Activated CD8-positive, alpha-beta memory T cell treated with anti-CD3 and anti-CD28 coated beads, Interleukin-2, amount 50 U/mL, for 1 hour (primary cell): Measurements from ENCODE around the gene LRG1.
"Not testable (repeated sequence)": the region's sequence is repeated elsewhere in the genome, so short reads cannot be mapped to it uniquely, and the experiment has no call there.

Source experiments
- DNase-seq: peaks from one replicate; pipeline ENCODE4 v3.0.0-alpha.2; 2020; ENCODE audit errors: extremely low read depth

Gene LRG1

GRCh38 chr19:4527377-4527776, 12.5 kb downstream of the LRG1 start:
- not testable (repeated sequence) for DNase-seq

DNA sequence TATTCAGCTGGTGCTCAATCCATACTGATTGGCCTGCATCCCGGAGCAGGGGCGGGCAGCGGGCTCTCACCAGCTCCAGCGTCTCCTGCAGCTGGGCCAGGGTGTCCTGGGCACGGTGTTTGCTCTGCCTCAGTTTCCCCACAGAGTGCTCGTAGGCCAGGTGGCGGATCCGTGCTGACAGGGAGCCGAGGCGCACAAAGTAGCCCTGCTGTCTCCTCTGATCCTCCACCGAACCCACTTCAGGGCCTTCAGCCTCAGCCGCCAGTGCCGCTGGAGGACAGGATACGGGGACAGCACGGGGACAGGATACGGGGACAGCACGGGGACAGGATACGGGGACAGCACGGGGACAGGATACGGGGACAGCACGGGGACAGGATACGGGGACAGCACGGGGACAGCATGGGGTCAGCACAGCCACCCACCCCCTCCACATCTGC, 14.3 kb downstream of the LRG1 start:
- DNase-seq = no peak

DNA sequence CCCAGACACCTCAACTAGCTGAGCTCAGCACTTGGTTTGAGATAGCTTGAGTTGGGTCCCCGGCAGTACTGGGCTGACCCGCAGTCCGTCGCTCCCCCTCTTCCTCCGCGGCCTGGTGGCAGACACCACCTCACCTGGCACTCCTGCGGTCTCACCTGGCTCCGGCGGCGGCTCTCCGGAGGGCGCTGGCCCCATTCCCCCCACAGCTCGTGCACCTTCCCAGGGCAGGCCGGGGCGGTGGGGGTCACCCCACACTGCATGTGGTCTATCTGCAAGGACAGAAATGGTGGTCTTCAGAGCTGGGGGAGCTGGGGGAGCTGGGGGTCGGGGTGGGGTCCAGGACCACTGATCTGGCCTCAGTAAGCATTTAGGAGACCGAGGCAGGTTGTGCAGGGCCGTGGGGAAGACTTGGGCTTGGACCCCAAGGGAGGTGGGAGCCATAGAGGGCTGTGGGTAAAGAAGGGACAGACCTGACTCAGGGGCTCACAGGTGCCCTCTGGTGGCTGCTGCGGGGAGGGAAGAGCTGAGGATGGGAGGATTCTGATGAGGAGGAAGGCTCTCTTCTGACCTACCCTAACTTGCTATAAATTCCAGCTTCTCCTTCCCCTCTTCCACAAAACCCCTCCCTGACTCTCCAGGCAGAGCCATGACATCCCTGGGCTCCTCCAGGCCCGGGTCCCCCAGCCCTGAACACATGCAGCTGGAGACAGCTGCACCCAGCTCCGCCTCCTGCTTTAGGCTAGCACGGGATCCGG, 14.9 kb downstream of the LRG1 start:
- no peak for DNase-seq

DNA sequence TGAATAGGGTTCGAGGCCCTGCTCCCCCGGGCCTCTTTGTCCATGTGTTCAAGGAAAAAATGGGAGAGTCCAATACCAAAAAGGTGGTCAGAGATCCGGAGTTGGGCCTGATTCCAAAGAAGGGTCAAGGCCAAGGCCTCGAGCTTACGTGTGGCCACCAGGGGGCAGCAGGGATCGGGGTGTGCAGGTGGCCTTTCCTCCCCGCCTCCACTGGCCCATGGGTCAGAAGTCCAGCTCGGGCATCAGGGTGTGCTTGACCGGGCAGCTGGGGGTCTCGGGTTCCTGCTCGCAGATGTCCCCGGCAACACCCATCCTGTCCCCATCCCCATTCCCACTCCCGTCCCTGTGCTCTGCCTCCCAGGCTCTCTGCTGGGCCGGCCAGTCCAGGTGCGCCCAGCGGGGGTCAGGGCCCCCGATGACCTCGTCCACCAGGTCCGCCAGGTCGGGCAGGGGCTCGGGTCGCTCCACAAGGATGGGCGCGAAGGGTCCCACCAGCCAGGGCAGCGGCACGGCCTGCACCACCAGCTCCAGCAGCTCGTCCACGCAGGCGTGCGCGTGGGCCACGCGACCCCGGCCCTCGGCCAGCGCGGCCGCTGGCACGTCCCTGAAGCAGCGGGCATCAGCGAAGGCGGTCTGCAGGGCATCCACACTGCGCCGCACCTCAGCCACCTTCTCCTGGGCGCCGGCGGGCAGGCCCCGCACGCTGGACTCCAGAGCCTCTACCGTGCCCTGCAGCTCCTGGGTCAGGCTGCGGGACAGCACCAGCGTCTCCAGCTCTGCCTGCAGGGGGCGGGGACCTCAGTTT, 16.3 kb downstream of the LRG1 start:
- DNase-seq = no peak

GRCh38 chr19:4522291-4523002, 17.4 kb downstream of the LRG1 start:
- DNase-seq = no peak

GRCh38 chr19:4521888-4522242, 18.0 kb downstream of the LRG1 start:
- DNase-seq = no peak

DNA sequence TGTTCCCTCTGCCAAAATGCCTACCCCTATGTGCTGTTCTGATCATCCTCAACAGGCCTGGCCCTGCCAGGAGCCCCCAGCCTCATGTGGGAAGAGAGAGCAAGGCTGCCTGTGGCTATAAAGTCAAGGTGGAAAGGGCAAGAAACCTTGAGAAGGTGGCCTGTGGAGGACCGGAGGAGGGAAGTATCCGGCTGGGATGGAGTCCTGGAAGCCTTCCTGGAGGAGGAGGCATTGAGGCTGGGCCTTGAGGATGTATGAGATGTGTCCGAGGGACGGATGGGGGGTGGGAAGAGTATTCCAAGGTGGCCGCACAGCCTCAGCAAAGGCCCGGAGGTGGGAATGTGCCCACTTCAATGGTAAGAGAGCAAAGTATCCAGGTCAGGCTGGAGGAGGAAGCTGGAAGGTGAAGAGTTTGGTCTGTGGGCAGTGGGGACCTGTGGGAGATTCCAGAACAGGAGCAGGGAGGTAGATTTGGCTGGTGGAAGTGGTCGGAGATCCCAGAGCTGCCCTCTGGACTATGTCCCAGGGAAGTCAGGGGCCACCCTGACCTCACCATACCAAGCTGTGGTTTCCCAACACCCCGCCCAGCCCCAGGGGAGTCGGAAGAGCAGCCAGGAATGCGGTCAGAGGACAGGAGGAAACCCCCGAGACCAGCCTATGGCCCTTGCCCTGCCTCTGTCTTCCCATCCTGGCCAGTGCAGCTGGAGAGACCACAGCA, 18.5 kb downstream of the LRG1 start:
- no peak for DNase-seq

DNA sequence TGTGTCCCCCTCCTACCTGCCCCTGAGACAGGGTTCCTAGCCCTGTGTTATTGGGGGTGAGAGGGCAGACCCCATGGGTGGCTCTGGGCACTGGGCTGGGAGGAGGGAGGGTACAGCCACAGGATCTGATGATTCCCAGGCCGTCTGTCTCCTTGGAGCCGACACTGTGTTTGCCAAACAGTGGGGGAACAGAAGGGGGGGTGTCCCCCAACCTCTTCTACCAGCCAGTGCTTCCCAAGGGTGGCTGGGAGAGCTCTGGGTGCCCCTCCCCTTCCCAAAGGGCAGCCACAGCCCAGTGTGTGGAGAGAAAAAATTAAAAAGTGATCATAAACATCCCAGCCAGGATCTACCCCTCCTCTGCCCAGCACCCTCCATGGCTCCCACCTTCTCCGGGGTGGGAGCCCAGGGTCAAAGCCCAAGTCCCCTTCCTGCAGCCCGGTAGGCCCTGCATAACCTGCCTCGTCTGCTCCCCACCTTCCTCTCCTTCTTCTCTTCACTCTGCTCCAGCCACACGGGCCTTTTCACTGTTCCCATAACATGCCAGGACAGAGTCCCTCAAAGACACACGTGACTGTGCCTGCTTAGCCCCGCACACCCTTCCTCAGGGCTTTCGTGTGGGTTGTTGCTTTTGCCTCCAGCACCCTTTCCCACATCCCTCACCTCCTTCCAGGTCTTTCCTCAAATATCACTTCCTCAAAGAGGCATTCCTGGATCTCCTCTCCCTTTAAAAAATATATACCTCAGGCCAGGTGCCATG, 20.1 kb downstream of the LRG1 start:
- DNase-seq = no peak

GRCh38 chr19:4519172-4519496, 20.7 kb downstream of the LRG1 start:
- no peak for DNase-seq

DNA sequence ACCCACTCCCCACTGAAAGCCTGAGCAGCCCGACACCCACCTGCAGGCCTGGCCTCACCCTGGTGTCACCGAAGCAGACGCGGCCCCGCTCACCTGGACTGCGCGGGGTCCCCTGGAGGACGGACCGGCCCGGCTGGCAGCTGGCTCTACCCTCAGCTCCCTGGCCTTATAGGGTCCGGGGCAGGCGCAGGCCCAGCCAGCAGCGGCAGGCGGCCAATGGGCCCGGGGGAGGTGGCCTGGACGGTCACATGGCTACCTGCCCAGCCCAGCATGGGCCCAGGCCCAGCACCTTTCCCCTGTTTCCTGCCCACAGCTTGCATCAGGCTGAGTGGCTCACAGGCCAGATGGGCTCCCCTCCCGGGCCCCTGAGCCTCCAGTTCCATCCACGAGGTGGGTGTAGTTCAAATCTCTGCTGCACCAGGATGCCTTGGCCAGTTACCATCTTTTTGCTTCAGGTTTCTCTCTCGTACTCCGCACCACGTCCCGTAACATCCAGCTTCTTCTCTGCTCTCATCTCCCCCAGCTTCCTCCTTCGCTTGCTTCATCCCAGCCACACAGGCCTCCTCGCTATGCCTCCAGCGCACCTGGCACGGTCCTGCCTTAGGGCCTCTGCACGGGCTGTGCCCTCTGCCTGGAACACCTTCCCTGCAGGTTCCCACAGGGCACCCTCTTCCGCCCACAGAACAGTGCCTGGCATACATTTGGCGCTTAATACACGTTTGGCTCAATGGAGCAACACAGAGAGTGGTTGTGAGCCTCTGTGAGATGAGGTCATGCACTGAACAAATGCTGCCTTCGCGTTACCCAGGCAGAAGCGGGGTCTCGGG, 21.3 kb downstream of the LRG1 start, which contains the start of gene PLIN4:
TSS of gene PLIN4 (minus strand) at position 142 of the 827 bp plus-strand sequence. CDS start 214 bp downstream, outside the sequence.
- DNase-seq = no peak

GRCh38 chr19:4517451-4518057, 22.3 kb downstream of the LRG1 start:
- no peak for DNase-seq

GRCh38 chr19:4516939-4517300, 22.9 kb downstream of the LRG1 start:
- DNase-seq = no peak

- no peak for DNase-seq
Observed at GRCh38 chr19:4516199-4516938, 23.5 kb downstream of the LRG1 start.

DNA sequence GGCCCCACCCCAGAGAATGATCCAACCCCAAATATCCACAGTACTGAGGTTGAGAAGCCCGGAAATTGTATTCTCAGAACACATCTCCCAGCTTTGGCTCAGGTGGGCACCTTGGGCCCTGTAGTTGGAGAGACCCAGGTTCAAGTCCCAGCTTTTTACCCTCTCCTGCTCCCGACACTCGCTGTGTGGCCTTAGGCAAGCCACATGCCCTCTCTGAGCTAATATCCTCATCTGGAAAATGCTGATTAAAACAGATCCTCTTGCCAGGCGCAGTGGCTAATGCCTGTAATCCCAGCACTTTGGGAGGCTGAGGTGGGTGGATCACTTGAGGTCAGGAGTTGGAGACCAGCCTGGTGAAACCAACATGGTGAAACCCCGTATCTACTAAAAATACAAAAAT, 24.1 kb downstream of the LRG1 start:
- DNase-seq = no peak

GRCh38 chr19:4513248-4513647, 26.6 kb downstream of the LRG1 start:
- DNase-seq = no peak

DNA sequence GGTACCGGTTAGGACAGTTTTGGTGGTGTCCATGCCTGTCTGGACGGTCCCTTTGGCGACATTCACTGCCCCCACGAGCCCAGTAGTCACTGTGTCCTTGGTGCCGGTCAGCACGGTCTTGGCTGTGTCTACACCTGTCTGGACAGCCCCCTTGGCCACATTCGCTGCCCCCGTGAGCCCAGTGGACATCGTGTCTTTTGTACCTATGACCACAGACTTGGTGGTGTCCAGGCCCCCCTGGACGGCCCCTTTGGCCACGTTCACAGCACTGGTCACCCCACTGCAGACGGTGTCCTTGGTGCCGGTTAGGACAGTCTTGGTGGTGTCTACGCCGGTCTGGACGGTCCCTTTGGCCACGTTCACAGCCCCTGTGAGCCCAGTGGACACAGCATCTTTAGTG, 27.8 kb downstream of the LRG1 start:
- no peak for DNase-seq

GRCh38 chr19:4511300-4512054, 28.4 kb downstream of the LRG1 start:
- no peak for DNase-seq

GRCh38 chr19:4510435-4511255, 29.2 kb downstream of the LRG1 start:
- DNase-seq = no peak
